HepG2 (cell line): ENCODE measurements around the gene SAP25. TPM values are rescaled to one million over a fixed set of nuclear protein-coding genes. Genes with fewer than 3 reads are reported as not detected.

Source experiments
- BCLAF1 ChIP-seq: fragments of 450-650 bp; IDR thresholded peaks from 2 replicates; pipeline ENCODE4 v1.6.1; 2017; ENCODE audit warnings: mild to moderate bottlenecking
- CBFB ChIP-seq: sonication (generic); formaldehyde crosslinking; IDR thresholded peaks from 2 replicates; pipeline ENCODE4 v1.4.0; 2020; ENCODE audit warnings: missing genetic modification reagents
- MED13 ChIP-seq: sonication (generic); formaldehyde crosslinking; IDR thresholded peaks from 2 replicates; pipeline ENCODE4 v1.5.0; 2020; ENCODE audit warnings: missing genetic modification reagents
- MYNN ChIP-seq: sonication (generic); formaldehyde crosslinking; IDR thresholded peaks from 2 replicates; pipeline ENCODE4 v1.4.0; 2020; ENCODE audit warnings: mild to moderate bottlenecking, low read depth, missing genetic modification reagents
- POLR2AphosphoS5 ChIP-seq: IDR thresholded peaks from 2 replicates; pipeline ENCODE4 v1.6.1; 2012; ENCODE audit warnings: low read depth, low read length
- SOX6 ChIP-seq, 2 experiments: fragments of 450-650 bp in 1 of 2; sonication (generic) in 1 of 2; formaldehyde crosslinking in 1 of 2; IDR thresholded peaks; 2 replicates each; pipeline versions ENCODE4 v1.4.0 to v1.6.1; 2017 to 2020; ENCODE audit warnings: antibody characterized with exemption in 1 of 2, mild to moderate bottlenecking in 1 of 2, missing genetic modification reagents in 1 of 2
- SUZ12 ChIP-seq: fragments of 150-350 bp; IDR thresholded peaks from 2 replicates; pipeline ENCODE4 v1.6.1; 2014; ENCODE audit warnings: low read depth, low read length
- ZNF652 ChIP-seq: IDR thresholded peaks from 2 replicates; pipeline ENCODE4 v1.6.1; 2016; ENCODE audit warnings: low read depth, borderline replicate concordance
- polyA plus RNA-seq, 8 experiments: library from polyadenylated mRNA; depleted of rRNA in 3 of 8; stranded (reverse) in 7 of 8; unstranded in 1 of 8; fragments of >200 nt; fragmentation: Illumina TruSeq in 4 of 8; extraction: Trizol in 4 of 8; gene quantifications; 2 replicates each; pipeline versions ENCODE4 v1.2.1 to v1.2.3, GENCODE V29; 2011 to 2016; ENCODE audit warnings: low read depth in 4 of 8, missing spikeins in 1 of 8, mixed read lengths in 1 of 8; ENCODE audit not compliant: insufficient read depth in 1 of 8
- total RNA-seq, 5 experiments: library from RNA; depleted of rRNA; stranded (reverse); fragments of >200 nt; fragmentation: Illumina TruSeq; extraction: Trizol; gene quantifications; 2 replicates each; pipeline ENCODE4 v1.2.3, GENCODE V29; 2016; ENCODE audit warnings: low read depth in 1 of 5
- TF ChIP-seq, protein P1 (sequence below): IDR thresholded peaks from 2 replicates; pipeline ENCODE4 v1.6.1; 2016; ENCODE audit warnings: missing compliant biosample characterization, missing genetic modification reagents, borderline replicate concordance
- TF ChIP-seq, protein P2 (sequence below), 2 experiments: fragments of 450-650 bp in 1 of 2; sonication (generic) in 1 of 2; formaldehyde crosslinking in 1 of 2; IDR thresholded peaks; 2 replicates each; pipeline versions ENCODE4 v1.6.1 to v1.8.0; 2016 to 2022; ENCODE audit warnings: antibody characterized with exemption in 1 of 2, mild to moderate bottlenecking in 1 of 2, missing genetic modification reagents in 1 of 2
- TF ChIP-seq, protein P3 (sequence below): sonication (generic); formaldehyde crosslinking; IDR thresholded peaks from 2 replicates; pipeline ENCODE4 v1.4.0; 2020; ENCODE audit warnings: mild to moderate bottlenecking, missing genetic modification reagents
- TF ChIP-seq, protein P4 (sequence below): sonication (generic); formaldehyde crosslinking; IDR thresholded peaks from 2 replicates; pipeline ENCODE4 v1.5.0; 2020; ENCODE audit warnings: missing genetic modification reagents

Gene SAP25
- total and polyA plus RNA-seq, 2 of the 13 experiments (the other 11 are each of a cell fraction or from before 2014, with no cell fraction given), result 0.15 to 0.20 TPM

DNA sequence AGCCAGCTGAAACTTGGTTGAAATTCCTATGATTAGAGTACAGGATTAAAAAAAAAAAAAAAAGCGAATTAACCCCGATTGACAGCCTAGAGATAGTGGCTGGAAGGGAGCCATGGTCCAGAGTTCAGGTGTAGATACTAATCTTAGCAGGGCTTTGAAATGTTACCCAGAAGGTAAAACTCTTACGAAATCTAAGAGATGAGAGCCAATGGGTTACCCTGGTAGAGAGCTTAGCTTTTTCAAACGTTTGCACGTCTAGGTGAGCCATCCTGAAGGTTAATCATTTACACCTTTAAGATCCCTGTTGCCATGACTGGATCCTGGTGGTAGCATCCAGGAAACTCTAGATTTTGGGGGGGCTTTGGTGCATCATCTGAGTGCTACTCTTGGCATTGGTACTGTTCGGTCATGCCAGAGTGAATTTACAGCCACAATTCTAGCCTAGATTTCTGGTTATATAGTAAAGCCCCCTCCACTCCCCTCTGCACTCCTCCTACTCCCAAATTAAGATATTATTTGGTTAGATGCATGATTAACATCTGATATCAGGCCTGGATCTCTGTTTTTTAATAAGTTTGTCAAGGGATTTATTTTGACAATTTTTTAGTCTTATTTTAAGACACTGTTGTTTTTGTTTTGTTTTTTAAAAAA, 33.5 kb downstream of the SAP25 start (continued):
- no peak for TF ChIP-seq SOX6 (IDR thresholded peaks at IDR 0.05)
- TF ChIP-seq SOX6 (CRISPR knock-in tag; IDR thresholded peaks at IDR 0.05), result peak; percentile 57; the same call in 1 of the 2 replicates
- no peak for TF ChIP-seq BCLAF1
- TF ChIP-seq, protein P1, sequence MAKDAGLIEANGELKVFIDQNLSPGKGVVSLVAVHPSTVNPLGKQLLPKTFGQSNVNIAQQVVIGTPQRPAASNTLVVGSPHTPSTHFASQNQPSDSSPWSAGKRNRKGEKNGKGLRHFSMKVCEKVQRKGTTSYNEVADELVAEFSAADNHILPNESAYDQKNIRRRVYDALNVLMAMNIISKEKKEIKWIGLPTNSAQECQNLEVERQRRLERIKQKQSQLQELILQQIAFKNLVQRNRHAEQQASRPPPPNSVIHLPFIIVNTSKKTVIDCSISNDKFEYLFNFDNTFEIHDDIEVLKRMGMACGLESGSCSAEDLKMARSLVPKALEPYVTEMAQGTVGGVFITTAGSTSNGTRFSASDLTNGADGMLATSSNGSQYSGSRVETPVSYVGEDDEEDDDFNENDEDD (CRISPR knock-in tag), result no peak
- TF ChIP-seq MED13 (CRISPR knock-in tag), result peak; percentile 71
- 0 out of 2 replicates have a peak, but pooled peaks have one; percentile 21 for TF ChIP-seq POLR2AphosphoS5
- peak; percentile 37; the same call in 1 of the 2 replicates for TF ChIP-seq ZNF652 (CRISPR knock-in tag)
- TF ChIP-seq, protein P2, sequence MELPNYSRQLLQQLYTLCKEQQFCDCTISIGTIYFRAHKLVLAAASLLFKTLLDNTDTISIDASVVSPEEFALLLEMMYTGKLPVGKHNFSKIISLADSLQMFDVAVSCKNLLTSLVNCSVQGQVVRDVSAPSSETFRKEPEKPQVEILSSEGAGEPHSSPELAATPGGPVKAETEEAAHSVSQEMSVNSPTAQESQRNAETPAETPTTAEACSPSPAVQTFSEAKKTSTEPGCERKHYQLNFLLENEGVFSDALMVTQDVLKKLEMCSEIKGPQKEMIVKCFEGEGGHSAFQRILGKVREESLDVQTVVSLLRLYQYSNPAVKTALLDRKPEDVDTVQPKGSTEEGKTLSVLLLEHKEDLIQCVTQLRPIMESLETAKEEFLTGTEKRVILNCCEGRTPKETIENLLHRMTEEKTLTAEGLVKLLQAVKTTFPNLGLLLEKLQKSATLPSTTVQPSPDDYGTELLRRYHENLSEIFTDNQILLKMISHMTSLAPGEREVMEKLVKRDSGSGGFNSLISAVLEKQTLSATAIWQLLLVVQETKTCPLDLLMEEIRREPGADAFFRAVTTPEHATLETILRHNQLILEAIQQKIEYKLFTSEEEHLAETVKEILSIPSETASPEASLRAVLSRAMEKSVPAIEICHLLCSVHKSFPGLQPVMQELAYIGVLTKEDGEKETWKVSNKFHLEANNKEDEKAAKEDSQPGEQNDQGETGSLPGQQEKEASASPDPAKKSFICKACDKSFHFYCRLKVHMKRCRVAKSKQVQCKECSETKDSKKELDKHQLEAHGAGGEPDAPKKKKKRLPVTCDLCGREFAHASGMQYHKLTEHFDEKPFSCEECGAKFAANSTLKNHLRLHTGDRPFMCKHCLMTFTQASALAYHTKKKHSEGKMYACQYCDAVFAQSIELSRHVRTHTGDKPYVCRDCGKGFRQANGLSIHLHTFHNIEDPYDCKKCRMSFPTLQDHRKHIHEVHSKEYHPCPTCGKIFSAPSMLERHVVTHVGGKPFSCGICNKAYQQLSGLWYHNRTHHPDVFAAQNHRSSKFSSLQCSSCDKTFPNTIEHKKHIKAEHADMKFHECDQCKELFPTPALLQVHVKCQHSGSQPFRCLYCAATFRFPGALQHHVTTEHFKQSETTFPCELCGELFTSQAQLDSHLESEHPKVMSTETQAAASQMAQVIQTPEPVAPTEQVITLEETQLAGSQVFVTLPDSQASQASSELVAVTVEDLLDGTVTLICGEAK (IDR thresholded peaks at IDR 0.05), result no peak
- TF ChIP-seq, protein P2 (CRISPR knock-in tag; IDR thresholded peaks at IDR 0.05), result no peak
- no peak for TF ChIP-seq SUZ12
- TF ChIP-seq, protein P3, sequence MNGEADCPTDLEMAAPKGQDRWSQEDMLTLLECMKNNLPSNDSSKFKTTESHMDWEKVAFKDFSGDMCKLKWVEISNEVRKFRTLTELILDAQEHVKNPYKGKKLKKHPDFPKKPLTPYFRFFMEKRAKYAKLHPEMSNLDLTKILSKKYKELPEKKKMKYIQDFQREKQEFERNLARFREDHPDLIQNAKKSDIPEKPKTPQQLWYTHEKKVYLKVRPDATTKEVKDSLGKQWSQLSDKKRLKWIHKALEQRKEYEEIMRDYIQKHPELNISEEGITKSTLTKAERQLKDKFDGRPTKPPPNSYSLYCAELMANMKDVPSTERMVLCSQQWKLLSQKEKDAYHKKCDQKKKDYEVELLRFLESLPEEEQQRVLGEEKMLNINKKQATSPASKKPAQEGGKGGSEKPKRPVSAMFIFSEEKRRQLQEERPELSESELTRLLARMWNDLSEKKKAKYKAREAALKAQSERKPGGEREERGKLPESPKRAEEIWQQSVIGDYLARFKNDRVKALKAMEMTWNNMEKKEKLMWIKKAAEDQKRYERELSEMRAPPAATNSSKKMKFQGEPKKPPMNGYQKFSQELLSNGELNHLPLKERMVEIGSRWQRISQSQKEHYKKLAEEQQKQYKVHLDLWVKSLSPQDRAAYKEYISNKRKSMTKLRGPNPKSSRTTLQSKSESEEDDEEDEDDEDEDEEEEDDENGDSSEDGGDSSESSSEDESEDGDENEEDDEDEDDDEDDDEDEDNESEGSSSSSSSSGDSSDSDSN, result no peak
- no peak for TF ChIP-seq MYNN (CRISPR knock-in tag)
- no peak; the same call in 1 of the 2 replicates for TF ChIP-seq CBFB (CRISPR knock-in tag)
- TF ChIP-seq, protein P4, sequence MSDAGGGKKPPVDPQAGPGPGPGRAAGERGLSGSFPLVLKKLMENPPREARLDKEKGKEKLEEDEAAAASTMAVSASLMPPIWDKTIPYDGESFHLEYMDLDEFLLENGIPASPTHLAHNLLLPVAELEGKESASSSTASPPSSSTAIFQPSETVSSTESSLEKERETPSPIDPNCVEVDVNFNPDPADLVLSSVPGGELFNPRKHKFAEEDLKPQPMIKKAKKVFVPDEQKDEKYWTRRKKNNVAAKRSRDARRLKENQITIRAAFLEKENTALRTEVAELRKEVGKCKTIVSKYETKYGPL (CRISPR knock-in tag), result no peak
